HG02852 (cell line): ENCODE data around the gene ROBO4.

Source experiments
- ATAC-seq: cut with Tn5 transposase; IDR thresholded peaks from one replicate; pipeline ENCODE4 v1.9.1; 2021; ENCODE audit warnings: mild to moderate bottlenecking, moderate library complexity; ENCODE audit not compliant: unreplicated experiment

ROBO4 gene

GRCh38 chr11:124897674-124898262 is at the start of gene ROBO4:
ROBO4 (minus strand) TSS chr11:124897865; CDS start chr11:124897795, 70 bp downstream.
- ATAC-seq, result no peak

GRCh38 chr11:124946735-124947141 is 49.1 kb upstream of the ROBO4 start:
- no peak for ATAC-seq

GRCh38 chr11:124945826-124946225 is 48.2 kb upstream of the ROBO4 start:
- no peak for ATAC-seq

GRCh38 chr11:124944565-124944964 is 46.9 kb upstream of the ROBO4 start:
- no peak for ATAC-seq

- ATAC-seq, result no peak
These were observed 46.1 kb upstream of the ROBO4 start for GRCh38 chr11:124943741-124944140.

- ATAC-seq, result no peak
These were observed 45.6 kb upstream of the ROBO4 start for GRCh38 chr11:124943254-124943616.

- ATAC-seq, result no peak
These were observed 45.0 kb upstream of the ROBO4 start for GRCh38 chr11:124942466-124943253.

GRCh38 chr11:124941703-124942102 is 44.0 kb upstream of the ROBO4 start:
- ATAC-seq, result no peak

- ATAC-seq, result no peak
These were observed 41.3 kb upstream of the ROBO4 start for GRCh38 chr11:124938970-124939369.

- no peak for ATAC-seq
These were observed 40.6 kb upstream of the ROBO4 start for GRCh38 chr11:124938206-124938765.

- no peak for ATAC-seq
These were observed 39.8 kb upstream of the ROBO4 start for GRCh38 chr11:124937336-124937935.

- no peak for ATAC-seq
These were observed 38.2 kb upstream of the ROBO4 start, which contains the start of gene HEPACAM for GRCh38 chr11:124935548-124936514. HEPACAM (minus strand) TSS chr11:124936047; CDS start chr11:124936006, 41 bp downstream.

GRCh38 chr11:124934862-124935547 is 37.3 kb upstream of the ROBO4 start:
- ATAC-seq, result no peak

GRCh38 chr11:124930799-124931198 is 33.1 kb upstream of the ROBO4 start:
- ATAC-seq, result peak; percentile 93

- no peak for ATAC-seq
These were observed 31.4 kb upstream of the ROBO4 start for GRCh38 chr11:124928942-124929665.

GRCh38 chr11:124923296-124923695 is 25.6 kb upstream of the ROBO4 start:
- ATAC-seq, result no peak

- ATAC-seq, result no peak
These were observed 25.2 kb upstream of the ROBO4 start for GRCh38 chr11:124922831-124923230.

GRCh38 chr11:124920870-124921609 is 23.4 kb upstream of the ROBO4 start:
- ATAC-seq, result no peak

- ATAC-seq, result no peak
These were observed 22.7 kb upstream of the ROBO4 start for GRCh38 chr11:124920356-124920755.
